IMR-90 (cell line): Measurements from ENCODE around the gene FSTL3. TPM values are rescaled to one million over a fixed set of nuclear protein-coding genes. Genes with fewer than 3 reads are reported as not detected.

Experiments used
- ATAC-seq: fragments of 200-7000 bp; cut with Tn5 transposase; 2 replicates; pipeline ENCODE4 v1.9.1; 2020; ENCODE audit warnings: low read depth, mild to moderate bottlenecking, moderate library complexity
- BruUV-seq: library from RNA; stranded (reverse); fragments of 400-500 nt; replicated peaks from 2 replicates; lab custom pipeline; 2021; lab: Mats Ljungman, UMichigan
- CTCF ChIA-PET: fragments of 300-600 bp; formaldehyde crosslinking; extraction: SDS; loops from one replicate; lab custom pipeline; 2021; ENCODE audit warnings: antibody characterized with exemption; lab: Yijun Ruan, JAX
- POLR2A ChIA-PET: fragments of 300-600 bp; sonication (Branson Sonifier 250); formaldehyde crosslinking; loops from one replicate; lab custom pipeline; 2022; ENCODE audit warnings: antibody characterized with exemption; ENCODE audit not compliant: unreplicated experiment; lab: Charles Lee
- DNase-seq: peaks from one replicate; pipeline ENCODE4 v3.0.0; 2013
- H2AFZ ChIP-seq: replicated peaks from 2 replicates; pipeline ENCODE3; 2013; ENCODE audit warnings: low read length, mild to moderate bottlenecking; ENCODE audit not compliant: poor library complexity
- H2AK5ac ChIP-seq: 2 replicates; pipeline ENCODE4 v1.6.1; 2013; ENCODE audit warnings: low read depth, low read length, inconsistent platforms
- H2AK9ac ChIP-seq: replicated peaks from 2 replicates; pipeline ENCODE3; 2013; ENCODE audit warnings: mild to moderate bottlenecking, low read depth, low read length, moderate library complexity; ENCODE audit not compliant: poor library complexity
- H2BK120ac ChIP-seq: 2 replicates; pipeline ENCODE4 v1.6.1; 2013; ENCODE audit warnings: low read depth, low read length, inconsistent platforms
- H2BK15ac ChIP-seq: 3 replicates; pipeline ENCODE4 v1.6.1; 2013; ENCODE audit warnings: low read depth, low read length, inconsistent platforms
- H2BK20ac ChIP-seq: 2 replicates; pipeline ENCODE4 v1.6.1; 2013; ENCODE audit warnings: low read depth, mild to moderate bottlenecking, inconsistent platforms, low read length, moderate library complexity
- H2BK5ac ChIP-seq: 2 replicates; pipeline ENCODE4 v1.6.1; 2013; ENCODE audit warnings: mild to moderate bottlenecking, low read depth, low read length, inconsistent platforms; ENCODE audit not compliant: poor library complexity, severe bottlenecking
- H3K14ac ChIP-seq: replicated peaks from 2 replicates; pipeline ENCODE4 v1.6.1; 2013; ENCODE audit warnings: low read depth, low read length, inconsistent platforms
- H3K18ac ChIP-seq: 2 replicates; pipeline ENCODE4 v1.6.1; 2013; ENCODE audit warnings: low read depth, low read length, control low read depth
- H3K23ac ChIP-seq: 2 replicates; pipeline ENCODE4 v1.6.1; 2013; ENCODE audit warnings: low read depth, low read length, inconsistent platforms
- H3K27ac ChIP-seq: 2 replicates; pipeline ENCODE4 v1.5.1; 2013; ENCODE audit warnings: mild to moderate bottlenecking, control low read depth, low read length; ENCODE audit not compliant: insufficient read depth
- H3K27me3 ChIP-seq: 2 replicates; pipeline ENCODE4 v1.6.1; 2013; ENCODE audit warnings: low read length; ENCODE audit not compliant: control insufficient read depth, insufficient read depth
- H3K36me3 ChIP-seq: 2 replicates; pipeline ENCODE4 v1.6.1; 2013; ENCODE audit warnings: low read length, mixed read lengths; ENCODE audit not compliant: control insufficient read depth, insufficient read depth
- H3K4ac ChIP-seq: 2 replicates; pipeline ENCODE4 v1.6.1; 2013; ENCODE audit warnings: low read depth, low read length, inconsistent platforms
- H3K4me1 ChIP-seq: 2 replicates; pipeline ENCODE4 v1.6.1; 2013; ENCODE audit warnings: low read length, mixed read lengths; ENCODE audit not compliant: control insufficient read depth, insufficient read depth
- H3K4me2 ChIP-seq: 2 replicates; pipeline ENCODE4 v1.6.1; 2013; ENCODE audit warnings: low read depth, mild to moderate bottlenecking, control low read depth, low read length, moderate library complexity
- H3K4me3 ChIP-seq: 2 replicates; pipeline ENCODE4 v1.5.1; 2013; ENCODE audit warnings: low read depth, mild to moderate bottlenecking, control low read depth, low read length, moderate library complexity; ENCODE audit not compliant: insufficient read depth
- H3K56ac ChIP-seq: 2 replicates; pipeline ENCODE4 v1.6.1; 2013; ENCODE audit warnings: low read length, inconsistent platforms; ENCODE audit not compliant: insufficient read depth; ENCODE audit errors: extremely low read depth
- H3K79me1 ChIP-seq, 2 experiments: 2 replicates each; pipeline ENCODE4 v1.6.1; 2013; ENCODE audit warnings: low read length in 2 of 2, inconsistent platforms in 1 of 2, low read depth in 1 of 2
- H3K9ac ChIP-seq: 2 replicates; pipeline ENCODE4 v1.6.1; 2013; ENCODE audit warnings: low read depth, low read length, control low read depth
- H3K9me1 ChIP-seq: 2 replicates; pipeline ENCODE4 v1.6.1; 2013; ENCODE audit warnings: low read length, inconsistent platforms; ENCODE audit not compliant: insufficient read depth
- H3K9me3 ChIP-seq: 2 replicates; pipeline ENCODE4 v1.6.1; 2013; ENCODE audit warnings: low read length; ENCODE audit not compliant: control insufficient read depth, insufficient read depth
- H4K20me1 ChIP-seq: 2 replicates; pipeline ENCODE4 v1.6.1; 2013; ENCODE audit warnings: low read length, inconsistent platforms; ENCODE audit not compliant: insufficient read depth
- H4K5ac ChIP-seq: 2 replicates; pipeline ENCODE4 v1.6.1; 2013; ENCODE audit warnings: mild to moderate bottlenecking, low read depth, low read length, control low read depth
- H4K8ac ChIP-seq, 2 experiments: 2 replicates each; pipeline ENCODE4 v1.6.1; 2013; ENCODE audit warnings: low read depth in 2 of 2, low read length in 2 of 2, control low read depth in 1 of 2, inconsistent platforms in 1 of 2
- H4K91ac ChIP-seq: 2 replicates; pipeline ENCODE4 v1.6.1; 2013; ENCODE audit warnings: low read depth, low read length, inconsistent platforms; ENCODE audit not compliant: insufficient read depth
- BHLHE40 ChIP-seq: fragments of 150-350 bp; IDR thresholded peaks from 2 replicates; pipeline ENCODE4 v1.6.1; 2016; ENCODE audit warnings: mild to moderate bottlenecking, low read depth, low read length
- CEBPB ChIP-seq: IDR thresholded peaks from 2 replicates; pipeline ENCODE4 v1.6.1; 2012; ENCODE audit warnings: low read depth, low read length, improper control_type of control experiment
- CTCF ChIP-seq: conservative IDR thresholded peaks from 2 replicates; pipeline ENCODE4 v1.5.1; 2012; ENCODE audit warnings: mild to moderate bottlenecking, low read depth, low read length, improper control_type of control experiment
- MAFK ChIP-seq: IDR thresholded peaks from 2 replicates; pipeline ENCODE4 v1.6.1; 2012; ENCODE audit warnings: low read depth, low read length, improper control_type of control experiment
- MAZ ChIP-seq: IDR thresholded peaks from 2 replicates; pipeline ENCODE4 v1.6.1; 2012; ENCODE audit warnings: low read depth, mild to moderate bottlenecking, low read length, improper control_type of control experiment, moderate library complexity, borderline replicate concordance
- NFE2L2 ChIP-seq: fragments of 150-350 bp; IDR thresholded peaks from 2 replicates; pipeline ENCODE4 v1.6.1; 2016; ENCODE audit warnings: low read depth, mild to moderate bottlenecking, low read length
- RAD21 ChIP-seq: IDR thresholded peaks from 2 replicates; pipeline ENCODE4 v1.6.1; 2012; ENCODE audit warnings: low read length, improper control_type of control experiment
- USF2 ChIP-seq: fragments of 150-350 bp; IDR thresholded peaks from 2 replicates; pipeline ENCODE4 v1.6.1; 2017; ENCODE audit warnings: mild to moderate bottlenecking, antibody characterized with exemption, low read length, low read depth
- WGBS, 2 experiments: methylation state at CpG; one replicate each; pipeline versions ENCODE4 v1.1.5 to v1.1.7; 2013; ENCODE audit warnings: missing lambda C conversion rate in 2 of 2; ENCODE audit not compliant: insufficient read length in 1 of 2; ENCODE audit errors: extremely low coverage in 2 of 2; 5-methylcytosine and 5-hydroxymethylcytosine counted together
- dilution Hi-C: fragments of 300-500 bp; cut with HindIII; formaldehyde crosslinking; loops from one replicate; pipeline ENCODE4 v1.14.3; 2018; ENCODE audit warnings: low sequenced_read_pairs; ENCODE audit not compliant: unreplicated experiment
- in situ Hi-C: fragments of 300-500 bp; cut with MboI; formaldehyde crosslinking; loops from 3 replicates; pipeline ENCODE4 v1.14.3; 2019; ENCODE audit warnings: low sequenced_read_pairs, inconsistent platforms, mixed read lengths
- intact Hi-C: fragments of 100-400 bp; cut with micrococcal nuclease; formaldehyde crosslinking; loops from 2 replicates; pipeline ENCODE4 v1.10.0; 2022
- polyA plus RNA-seq, 3 experiments: library from polyadenylated mRNA; depleted of rRNA; stranded (reverse); fragments of >200 nt; gene quantifications; 2 replicates each; pipeline ENCODE4 v1.2.3, GENCODE V29; 2012; ENCODE audit warnings: low replicate concordance in 1 of 3
- total RNA-seq: library from RNA; depleted of rRNA; stranded (reverse); fragments of >200 nt; gene quantifications from 2 replicates; pipeline ENCODE4 v1.2.3, GENCODE V29; 2012

Gene FSTL3
- total and polyA plus RNA-seq, 2 of the 4 experiments (the other 2 are of a cell fraction) = 32.3 to 76.9 TPM

GRCh38 chr19:688214-688613 lies 12.0 kb downstream of the FSTL3 start:
- intact Hi-C loops = no loop called here

More at GRCh38 chr19:688214-688613, 12.0 kb downstream of the FSTL3 start:
- Histone ChIP-seq H3K4me1 (peaks cover 3% of the 10 kb centered on the region; the same call in 1 of the 2 replicates), H4K91ac (no peak overlapping the region), H2AFZ (peak overlapping the region; percentile 78), H3K79me1 (no peaks in the 10 kb centered on the region), H3K4ac (0 out of 2 replicates have a peak overlapping the region, but pooled peaks have one; percentile 47), H3K9ac (no peak overlapping the region), H3K18ac (no peak overlapping the region; the same call in 1 of the 2 replicates), H2BK120ac (no peak overlapping the region), H3K36me3 (no peaks in the 10 kb centered on the region), H3K27ac (no peak overlapping the region), H2BK20ac (0 out of 2 replicates have a peak overlapping the region, but pooled peaks have one; percentile 34), H3K14ac (no peak overlapping the region), H3K56ac (no peak overlapping the region), H4K5ac (no peak overlapping the region), H2BK5ac (no peak overlapping the region), H3K4me2 (no peak overlapping the region), H4K20me1 (no peaks in the 10 kb centered on the region), H4K8ac (peak overlapping the region in 1 of 2 experiments; percentile 40; a peak in 1 of 4 replicates), H3K4me3 (no peak overlapping the region), H3K9me1 (no peaks in the 10 kb centered on the region), H2AK5ac (0 out of 2 replicates have a peak overlapping the region, but pooled peaks have one; percentile 56), H3K27me3 (no peaks in the 10 kb centered on the region), H3K9me3 (no peaks in the 10 kb centered on the region), H2BK15ac (no peak overlapping the region), H3K23ac (no peak overlapping the region), H2AK9ac (no peak overlapping the region)
- ChIA-PET POLR2A (no interaction called here), CTCF (no interaction called here)
- peak; percentile 79 for TF ChIP-seq CEBPB
- TF ChIP-seq MAFK = no peak
- TF ChIP-seq MAZ = no peak
- TF ChIP-seq RAD21 = no peak
- no peak for TF ChIP-seq BHLHE40
- no peak for TF ChIP-seq NFE2L2
- no peak for TF ChIP-seq USF2
- no peak for TF ChIP-seq CTCF
- dilution Hi-C loops = no loop called here
- DNase-seq (no peak), ATAC-seq (peak; percentile 65)
- 50% methylated on average over 2 of the region's 15 CpGs; no CpG with 5 or more reads in 1 of the 2 experiments for WGBS, 2 experiments
- BruUV-seq = no TSS peak
- in situ Hi-C loops = no loop called here
